Mesenchymal stem cell (in vitro differentiated cells and primary cell): ENCODE measurements around the gene OR52A1.

Experiments used
- DNase-seq: peaks from one replicate; pipeline ENCODE4 v3.0.0-alpha.2; 2013
- H2AFZ ChIP-seq: one replicate; pipeline ENCODE4 v1.6.1; 2013; ENCODE audit warnings: low read depth, mild to moderate bottlenecking, control low read depth, inconsistent platforms, low read length, moderate library complexity
- H2AK5ac ChIP-seq: 2 replicates; pipeline ENCODE4 v1.6.1; 2013; ENCODE audit warnings: low read length, moderate library complexity, mild to moderate bottlenecking, inconsistent platforms; ENCODE audit not compliant: severe bottlenecking
- H2BK120ac ChIP-seq: one replicate; pipeline ENCODE4 v1.6.1; 2013; ENCODE audit warnings: low read depth, mild to moderate bottlenecking, inconsistent platforms, low read length, moderate library complexity
- H2BK12ac ChIP-seq, 2 experiments: one replicate each; pipeline ENCODE4 v1.6.1; 2013; ENCODE audit warnings: inconsistent platforms in 2 of 2, low read length in 2 of 2, mild to moderate bottlenecking in 2 of 2, moderate library complexity in 2 of 2, control low read depth in 1 of 2
- H2BK15ac ChIP-seq: one replicate; pipeline ENCODE4 v1.6.1; 2013; ENCODE audit warnings: mild to moderate bottlenecking, low read depth, inconsistent platforms; ENCODE audit not compliant: poor library complexity, severe bottlenecking
- H2BK5ac ChIP-seq: 2 replicates; pipeline ENCODE4 v1.6.1; 2013; ENCODE audit warnings: low read depth, mild to moderate bottlenecking, low read length, control low read depth, inconsistent platforms; ENCODE audit not compliant: poor library complexity, severe bottlenecking
- H3K14ac ChIP-seq, 2 experiments: one replicate each; pipeline ENCODE4 v1.6.1; 2013; ENCODE audit warnings: inconsistent platforms in 2 of 2, low read length in 2 of 2, control low read depth in 1 of 2, mild to moderate bottlenecking in 1 of 2, moderate library complexity in 1 of 2
- H3K18ac ChIP-seq, 2 experiments: one replicate each; pipeline ENCODE4 v1.6.1; 2013; ENCODE audit warnings: inconsistent platforms in 2 of 2, low read length in 2 of 2, control low read depth in 1 of 2, low read depth in 1 of 2, mild to moderate bottlenecking in 1 of 2
- H3K23ac ChIP-seq, 2 experiments: one replicate each; pipeline ENCODE4 v1.6.1; 2013; ENCODE audit warnings: inconsistent platforms in 2 of 2, low read length in 2 of 2, mild to moderate bottlenecking in 2 of 2, moderate library complexity in 2 of 2, control low read depth in 1 of 2
- H3K27ac ChIP-seq: 2 replicates; pipeline ENCODE4 v1.5.1; 2013; ENCODE audit warnings: mild to moderate bottlenecking, moderate library complexity, low read length, control low read depth, inconsistent platforms; ENCODE audit not compliant: poor library complexity, severe bottlenecking
- H3K27me3 ChIP-seq, 2 experiments: 2 replicates each; pipeline versions ENCODE4 v1.6.1 to v1.7.0; 2013; ENCODE audit warnings: low read length in 2 of 2, mild to moderate bottlenecking in 2 of 2, moderate library complexity in 2 of 2, control low read depth in 1 of 2, inconsistent platforms in 1 of 2; ENCODE audit not compliant: control insufficient read depth in 1 of 2, insufficient read depth in 1 of 2
- H3K36me3 ChIP-seq, 2 experiments: 2 replicates each; pipeline versions ENCODE4 v1.6.1 to v1.7.0; 2013; ENCODE audit warnings: low read length in 2 of 2, control low read depth in 1 of 2, inconsistent platforms in 1 of 2, low read depth in 1 of 2, mild to moderate bottlenecking in 1 of 2; ENCODE audit not compliant: insufficient read depth in 2 of 2, control insufficient read depth in 1 of 2
- H3K4ac ChIP-seq, 2 experiments: one replicate each; pipeline ENCODE4 v1.6.1; 2013; ENCODE audit warnings: inconsistent platforms in 2 of 2, low read length in 2 of 2, mild to moderate bottlenecking in 2 of 2, moderate library complexity in 2 of 2, control low read depth in 1 of 2, low read depth in 1 of 2
- H3K4me1 ChIP-seq: 2 replicates; pipeline ENCODE4 v1.6.1; 2013; ENCODE audit warnings: low read depth, low read length, control low read depth; ENCODE audit not compliant: control insufficient read depth, insufficient read depth
- H3K4me2 ChIP-seq: 2 replicates; pipeline ENCODE4 v1.6.1; 2013; ENCODE audit warnings: low read length, mild to moderate bottlenecking, inconsistent platforms; ENCODE audit not compliant: poor library complexity, severe bottlenecking
- H3K4me3 ChIP-seq, 2 experiments: 2 replicates each; pipeline versions ENCODE4 v1.5.1 to v1.7.0; 2013; ENCODE audit warnings: low read length in 2 of 2, mild to moderate bottlenecking in 2 of 2, control low read depth in 1 of 2, low read depth in 1 of 2; ENCODE audit not compliant: insufficient read depth in 1 of 2
- H3K79me1 ChIP-seq: replicated peaks from 2 replicates; pipeline ENCODE4 v1.6.1; 2013; ENCODE audit warnings: mild to moderate bottlenecking, control low read depth, low read length, inconsistent platforms; ENCODE audit not compliant: poor library complexity, severe bottlenecking
- H3K9ac ChIP-seq: 2 replicates; pipeline ENCODE4 v1.7.0; 2013; ENCODE audit warnings: mild to moderate bottlenecking, low read length, moderate library complexity
- H3K9me3 ChIP-seq: 2 replicates; pipeline ENCODE4 v1.7.0; 2013; ENCODE audit warnings: mild to moderate bottlenecking, low read length; ENCODE audit not compliant: control insufficient read depth
- H4K8ac ChIP-seq: one replicate; pipeline ENCODE4 v1.6.1; 2013; ENCODE audit warnings: inconsistent platforms, mild to moderate bottlenecking, low read length, moderate library complexity
- H4K91ac ChIP-seq: one replicate; pipeline ENCODE4 v1.6.1; 2013; ENCODE audit warnings: mild to moderate bottlenecking, low read length, inconsistent platforms
- WGBS: methylation state at CpG from one replicate; pipeline ENCODE4 v1.1.7; 2013; ENCODE audit warnings: mixed read lengths; 5-methylcytosine and 5-hydroxymethylcytosine counted together

Gene OR52A1

GRCh38 chr11:5137996-5138395 lies 16.6 kb downstream of the OR52A1 start, which contains the start of gene OR52A5:
TSS of gene OR52A5 (minus strand) at chr11:5138356. CDS start at chr11:5132642, 5,714 bp downstream.
- DNase-seq: no peak
- H4K91ac ChIP-seq: no peak within 1 kb of the TSS
- H3K23ac ChIP-seq: no peak within 1 kb of the TSS
- H3K18ac ChIP-seq: no peak within 1 kb of the TSS
- no peaks in the 10 kb centered on the region for H3K79me1 ChIP-seq
- 96% methylated on average over 1 of the region's 2 CpGs for WGBS
- no peak within 1 kb of the TSS for H3K4me3 ChIP-seq
- no peak within 1 kb of the TSS for H3K14ac ChIP-seq
- H2BK15ac ChIP-seq: no peak within 1 kb of the TSS
- H3K27ac ChIP-seq: no peak within 1 kb of the TSS
- no peak within 1 kb of the TSS for H2BK5ac ChIP-seq
- H3K9me3 ChIP-seq: no peaks in the 10 kb centered on the region
- H2AK5ac ChIP-seq: no peak within 1 kb of the TSS
- H3K9ac ChIP-seq: no peak within 1 kb of the TSS
- no peak within 1 kb of the TSS for H2BK120ac ChIP-seq
- no peaks in the 10 kb centered on the region for H3K4me1 ChIP-seq
- no peak within 1 kb of the TSS for H2AFZ ChIP-seq
- H3K27me3 ChIP-seq: no peaks in the 10 kb centered on the region
- H3K36me3 ChIP-seq: no peaks in the 10 kb centered on the region
- no peak within 1 kb of the TSS for H3K4me2 ChIP-seq
- no peak within 1 kb of the TSS for H3K4ac ChIP-seq
- H4K8ac ChIP-seq: no peak within 1 kb of the TSS
- no peak within 1 kb of the TSS for H2BK12ac ChIP-seq

- no peaks in the 10 kb centered on the region for H3K36me3 ChIP-seq
- no peak overlapping the region for H4K8ac ChIP-seq
- H2BK120ac ChIP-seq: no peak overlapping the region
- H2BK12ac ChIP-seq: no peak overlapping the region
- H2BK15ac ChIP-seq: no peak overlapping the region
- H2AFZ ChIP-seq: no peak overlapping the region
- no peak overlapping the region for H3K4me2 ChIP-seq
- no peak overlapping the region for H3K9ac ChIP-seq
- 82% methylated on average over 1 of the region's 1 CpG for WGBS
- H3K18ac ChIP-seq: no peak overlapping the region
- no peak overlapping the region for H3K14ac ChIP-seq
- H3K27me3 ChIP-seq: no peaks in the 10 kb centered on the region
- no peak for DNase-seq
- no peak overlapping the region for H3K27ac ChIP-seq
- H4K91ac ChIP-seq: no peak overlapping the region
- H3K9me3 ChIP-seq: no peaks in the 10 kb centered on the region
- H3K4me3 ChIP-seq: no peak overlapping the region
- no peak overlapping the region for H3K4ac ChIP-seq
- H2BK5ac ChIP-seq: no peak overlapping the region
- no peak overlapping the region for H2AK5ac ChIP-seq
- no peaks in the 10 kb centered on the region for H3K4me1 ChIP-seq
- H3K23ac ChIP-seq: no peak overlapping the region
- H3K79me1 ChIP-seq: no peaks in the 10 kb centered on the region
Measured at GRCh38 chr11:5137014-5137413, 17.5 kb downstream of the OR52A1 start.

- no peak overlapping the region for H2AFZ ChIP-seq
- H3K4me1 ChIP-seq: no peaks in the 10 kb centered on the region
- H2BK120ac ChIP-seq: no peak overlapping the region
- no peak overlapping the region for H3K14ac ChIP-seq
- H2BK5ac ChIP-seq: no peak overlapping the region
- no peak overlapping the region for H3K4me3 ChIP-seq
- no peaks in the 10 kb centered on the region for H3K36me3 ChIP-seq
- H4K91ac ChIP-seq: no peak overlapping the region
- no peaks in the 10 kb centered on the region for H3K27me3 ChIP-seq
- H2BK15ac ChIP-seq: no peak overlapping the region
- no peak for DNase-seq
- H3K79me1 ChIP-seq: no peaks in the 10 kb centered on the region
- H3K9ac ChIP-seq: no peak overlapping the region
- H2BK12ac ChIP-seq: no peak overlapping the region
- H2AK5ac ChIP-seq: no peak overlapping the region
- H3K27ac ChIP-seq: no peak overlapping the region
- no peak overlapping the region for H3K4me2 ChIP-seq
- no peak overlapping the region for H3K23ac ChIP-seq
- H3K4ac ChIP-seq: no peak overlapping the region
- no peak overlapping the region for H4K8ac ChIP-seq
- no peaks in the 10 kb centered on the region for H3K9me3 ChIP-seq
- no peak overlapping the region for H3K18ac ChIP-seq
Measured at GRCh38 chr11:5136261-5136660, 18.3 kb downstream of the OR52A1 start.

- Histone ChIP-seq H3K27ac (no peak overlapping the region), H2BK120ac (no peak overlapping the region), H2BK12ac (no peak overlapping the region), H3K18ac (no peak overlapping the region), H3K4me2 (no peak overlapping the region), H3K36me3 (no peaks in the 10 kb centered on the region), H3K4me3 (no peak overlapping the region), H3K27me3 (no peaks in the 10 kb centered on the region), H3K9me3 (no peaks in the 10 kb centered on the region), H2AK5ac (no peak overlapping the region), H3K23ac (no peak overlapping the region), H4K8ac (no peak overlapping the region), H3K14ac (no peak overlapping the region), H3K4me1 (no peaks in the 10 kb centered on the region), H2BK5ac (no peak overlapping the region), H3K9ac (no peak overlapping the region), H3K4ac (no peak overlapping the region), H2AFZ (no peak overlapping the region), H4K91ac (no peak overlapping the region), H2BK15ac (no peak overlapping the region), H3K79me1 (no peaks in the 10 kb centered on the region)
- 87% methylated on average over 7 of the region's 8 CpGs for WGBS
- DNase-seq: no peak
Measured at GRCh38 chr11:5131584-5132335, 22.8 kb downstream of the OR52A1 start.
